Measurements from ENCODE around the gene IL1RAPL1.

- no peak for TF ChIP-seq POLR2AphosphoS5 (IDR thresholded peaks at IDR 0.05; ENCODE audit: low read depth, low read length)
- TF ChIP-seq SIN3A (IDR thresholded peaks at IDR 0.05; ENCODE audit: borderline replicate concordance, insufficient read depth, low read length) = no peak
- TF ChIP-seq TAF1 (IDR thresholded peaks at IDR 0.05; ENCODE audit: borderline replicate concordance, insufficient read depth, low read length) = no peak
Measured at GRCh38 chrX:29652484-29652883, 1065.2 kb downstream of the IL1RAPL1 start.

Measured in PFSK-1 (cell line).